ENCODE data around the gene ATP1B3.

ATP1B3 gene

GRCh38 chr3:141938011-141938500 is 61.6 kb downstream of the ATP1B3 start:
- no peak overlapping the region for H3K4me3 ChIP-seq (replicated peaks; ENCODE audit: low read depth, low read length)
- TF ChIP-seq CTCF (IDR thresholded peaks at IDR 0.05; ENCODE audit: low read depth, low read length, missing control alignments), result no peak
- no peak for DNase-seq (ENCODE audit: extremely low read depth, low read depth)

GRCh38 chr3:141939759-141940158 is 63.3 kb downstream of the ATP1B3 start:
- DNase-seq (ENCODE audit: extremely low read depth, low read depth), result no peak
- no peak overlapping the region for H3K4me3 ChIP-seq (replicated peaks; ENCODE audit: low read depth, low read length)
- no peak for TF ChIP-seq CTCF (IDR thresholded peaks at IDR 0.05; ENCODE audit: low read depth, low read length, missing control alignments)

- H3K4me3 ChIP-seq (replicated peaks; ENCODE audit: low read depth, low read length), result no peak overlapping the region
- no peak for TF ChIP-seq CTCF (IDR thresholded peaks at IDR 0.05; ENCODE audit: low read depth, low read length, missing control alignments)
- peak; percentile 44 for DNase-seq (ENCODE audit: extremely low read depth, low read depth)
Observed at GRCh38 chr3:141940194-141940776, 63.8 kb downstream of the ATP1B3 start.

- DNase-seq (ENCODE audit: extremely low read depth, low read depth), result no peak
- no peak overlapping the region for H3K4me3 ChIP-seq (replicated peaks; ENCODE audit: low read depth, low read length)
- no peak for TF ChIP-seq CTCF (IDR thresholded peaks at IDR 0.05; ENCODE audit: low read depth, low read length, missing control alignments)
Observed at GRCh38 chr3:141941093-141941492, 64.7 kb downstream of the ATP1B3 start.

- no peak for TF ChIP-seq CTCF (IDR thresholded peaks at IDR 0.05; ENCODE audit: low read depth, low read length, missing control alignments)
- DNase-seq (ENCODE audit: extremely low read depth, low read depth), result no peak
- H3K4me3 ChIP-seq (replicated peaks; ENCODE audit: low read depth, low read length), result no peak overlapping the region
Observed at GRCh38 chr3:141942006-141942405, 65.6 kb downstream of the ATP1B3 start.

- H3K4me3 ChIP-seq (replicated peaks; ENCODE audit: low read depth, low read length), result no peak overlapping the region
- TF ChIP-seq CTCF (IDR thresholded peaks at IDR 0.05; ENCODE audit: low read depth, low read length, missing control alignments), result no peak
- no peak for DNase-seq (ENCODE audit: extremely low read depth, low read depth)
Observed at GRCh38 chr3:141945726-141946485, 69.5 kb downstream of the ATP1B3 start.
